LNCaP clone FGC (cell line): ENCODE results near the gene RNH1.

Experiments used
- DNase-seq: peaks from one replicate; pipeline ENCODE4 v3.0.0-alpha.2; 2011; ENCODE audit warnings: low read depth
- H3K4me3 ChIP-seq: 2 replicates; pipeline ENCODE4 v1.5.1; 2011; ENCODE audit warnings: mild to moderate bottlenecking, low read depth, low read length, control low read depth
- CTCF ChIP-seq: IDR thresholded peaks from 2 replicates; pipeline ENCODE4 v1.5.1; 2012; ENCODE audit warnings: mild to moderate bottlenecking; ENCODE audit not compliant: control insufficient read depth, insufficient read depth; ENCODE audit errors: extremely low read depth

RNH1 gene

GRCh38 chr11:447923-448731, 58.9 kb downstream of the RNH1 start:
- TF ChIP-seq CTCF, result peak; percentile 83
- H3K4me3 ChIP-seq, result peak overlapping the region; percentile 67
- peak; percentile 65 for DNase-seq

GRCh38 chr11:446891-447290, 60.2 kb downstream of the RNH1 start:
- no peak overlapping the region for H3K4me3 ChIP-seq
- TF ChIP-seq CTCF, result no peak
- DNase-seq, result no peak

GRCh38 chr11:445765-446588, 61.1 kb downstream of the RNH1 start:
- DNase-seq, result no peak
- no peak overlapping the region for H3K4me3 ChIP-seq
- no peak for TF ChIP-seq CTCF
